Skeletal muscle tissue (tissue), 4 donors: ENCODE results near the gene GRIK5. TPM values are rescaled to one million over a fixed set of nuclear protein-coding genes. Genes with fewer than 3 reads are reported as not detected.
"Not testable (repeated sequence)": the region's sequence is repeated elsewhere in the genome, so short reads cannot be mapped to it uniquely, and the experiment has no call there.

Source experiments
- H3K27ac ChIP-seq: one replicate; pipeline ENCODE4 v1.7.0; 2013; ENCODE audit warnings: mild to moderate bottlenecking, low read depth, low read length, inconsistent platforms
- H3K27me3 ChIP-seq, 3 donors: one replicate each; pipeline ENCODE4 v1.7.0; 2013; ENCODE audit warnings: low read length in 3 of 3; ENCODE audit not compliant: control insufficient read depth in 3 of 3, insufficient read depth in 3 of 3
- H3K36me3 ChIP-seq, 3 donors: one replicate each; pipeline ENCODE4 v1.7.0; 2013; ENCODE audit warnings: low read length in 3 of 3; ENCODE audit not compliant: control insufficient read depth in 3 of 3, insufficient read depth in 3 of 3
- H3K4me1 ChIP-seq, 3 donors: one replicate each; pipeline ENCODE4 v1.7.0; 2013; ENCODE audit warnings: low read length in 3 of 3, mild to moderate bottlenecking in 3 of 3; ENCODE audit not compliant: control insufficient read depth in 3 of 3, insufficient read depth in 3 of 3
- H3K4me3 ChIP-seq, 3 donors: one replicate each; pipeline ENCODE4 v1.7.0; 2013; ENCODE audit warnings: low read length in 3 of 3
- H3K9ac ChIP-seq, 3 donors: one replicate each; pipeline ENCODE4 v1.7.0; 2013; ENCODE audit warnings: low read length in 3 of 3, mild to moderate bottlenecking in 3 of 3, moderate library complexity in 2 of 3, low read depth in 1 of 3
- H3K9me3 ChIP-seq, 3 donors: one replicate each; pipeline ENCODE4 v1.7.0; 2013; ENCODE audit warnings: low read length in 3 of 3; ENCODE audit not compliant: control insufficient read depth in 3 of 3
- total RNA-seq: library from RNA; depleted of rRNA; stranded (reverse); fragments of >200 nt; gene quantifications from one replicate; pipeline ENCODE4 v1.2.3, GENCODE V29; 2014
- donor health status: Osteomylitis.

The GRIK5 gene
- total RNA-seq, 1 donor from 2014 or later, result 1.0 TPM

DNA sequence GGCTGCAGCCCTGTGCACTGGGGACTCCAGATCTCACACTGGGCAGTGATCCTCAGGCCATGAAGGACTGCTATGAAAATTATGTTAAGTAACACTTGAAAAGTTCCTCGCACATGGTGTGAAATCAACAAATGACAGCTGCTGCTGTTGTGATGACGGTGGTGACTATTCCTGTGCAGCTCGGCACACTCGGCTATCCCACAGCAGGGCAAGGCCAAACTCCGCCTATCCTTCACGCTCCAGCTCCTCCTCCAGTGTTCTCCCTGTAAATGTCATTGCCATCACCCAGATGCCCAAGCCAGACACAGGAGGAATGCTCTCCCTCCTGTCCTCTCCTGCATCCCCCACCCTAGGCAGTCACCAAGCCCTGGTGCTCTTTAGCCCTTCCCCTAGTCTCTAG lies 31.3 kb downstream of the GRIK5 start:
- no peaks in the 10 kb centered on the region for H3K36me3 ChIP-seq
- H3K27me3 ChIP-seq, result peaks cover 0 to 3% (median 0%) of the 10 kb centered on the region in 3 donors
- H3K9ac ChIP-seq, result peak overlapping the region in 1 of 3 donors; percentile 60
- no peaks in the 10 kb centered on the region for H3K9me3 ChIP-seq
- H3K27ac ChIP-seq, result peak overlapping the region; percentile 60
- peak overlapping the region in 1 of 3 donors; percentile 45 for H3K4me3 ChIP-seq
- peaks cover 9 to 21% (median 10%) of the 10 kb centered on the region in 3 donors for H3K4me1 ChIP-seq

DNA sequence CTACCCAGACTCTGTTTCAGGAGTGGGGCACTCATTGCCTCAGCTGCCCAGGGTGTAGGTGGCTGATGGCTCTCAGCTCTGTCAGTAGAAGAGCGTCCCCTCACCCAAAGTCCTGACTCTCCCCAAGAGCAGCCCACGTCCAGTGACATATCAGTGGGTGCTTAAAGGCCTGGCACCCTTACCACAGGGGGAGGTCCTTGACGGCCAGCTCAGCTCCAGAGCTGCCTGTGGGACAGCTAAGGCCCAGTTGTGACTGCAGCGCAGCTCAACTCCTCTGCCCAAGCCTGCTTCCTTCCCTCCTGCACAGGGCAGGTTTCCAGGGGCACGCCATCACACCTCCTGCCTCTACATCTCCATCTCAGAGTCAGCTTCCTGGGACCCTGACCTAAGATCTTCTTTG lies 32.4 kb downstream of the GRIK5 start:
- Histone ChIP-seq H3K27me3 (peaks cover 0 to 3% (median 0%) of the 10 kb centered on the region in 3 donors), H3K36me3 (no peaks in the 10 kb centered on the region), H3K4me1 (peaks cover 9 to 21% (median 10%) of the 10 kb centered on the region in 3 donors), H3K9me3 (no peaks in the 10 kb centered on the region), H3K4me3 (no peak overlapping the region), H3K9ac (peak overlapping the region in 1 of 3 donors; percentile 45), H3K27ac (no peak overlapping the region)

GRCh38 chr19:42034640-42035391 lies 35.2 kb downstream of the GRIK5 start:
- not testable (repeated sequence) for H3K36me3 ChIP-seq, H3K27me3 ChIP-seq, H3K9ac ChIP-seq, H3K4me3 ChIP-seq, H3K27ac ChIP-seq, H3K9me3 ChIP-seq
- peaks cover 9 to 18% (median 10%) of the 10 kb centered on the region in 3 donors for H3K4me1 ChIP-seq

DNA sequence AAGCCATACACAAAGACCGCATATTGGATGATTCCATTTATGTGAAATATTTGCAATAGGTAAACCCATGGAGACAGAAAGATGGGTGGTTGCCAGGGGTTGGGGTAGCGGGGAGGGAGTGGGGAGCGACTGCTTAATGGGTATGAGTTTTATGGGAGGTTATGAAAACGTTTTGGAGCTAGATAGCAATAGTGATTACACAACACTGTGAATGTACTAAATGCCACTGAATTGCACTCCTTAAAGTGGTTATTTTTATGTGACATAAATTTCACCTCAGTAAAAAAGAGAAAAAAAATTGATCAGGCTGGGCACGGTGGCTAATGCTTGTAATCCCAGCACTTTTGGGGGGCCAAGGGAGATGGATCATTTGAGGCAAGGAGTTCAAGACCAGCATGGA lies 36.6 kb downstream of the GRIK5 start:
- Histone ChIP-seq H3K27ac (no peak overlapping the region), H3K9ac (no peak overlapping the region), H3K27me3 (no peaks in the 10 kb centered on the region), H3K4me3 (no peak overlapping the region), H3K36me3 (no peaks in the 10 kb centered on the region), H3K4me1 (peaks cover 4 to 11% (median 4%) of the 10 kb centered on the region in 3 donors), H3K9me3 (no peaks in the 10 kb centered on the region)

DNA sequence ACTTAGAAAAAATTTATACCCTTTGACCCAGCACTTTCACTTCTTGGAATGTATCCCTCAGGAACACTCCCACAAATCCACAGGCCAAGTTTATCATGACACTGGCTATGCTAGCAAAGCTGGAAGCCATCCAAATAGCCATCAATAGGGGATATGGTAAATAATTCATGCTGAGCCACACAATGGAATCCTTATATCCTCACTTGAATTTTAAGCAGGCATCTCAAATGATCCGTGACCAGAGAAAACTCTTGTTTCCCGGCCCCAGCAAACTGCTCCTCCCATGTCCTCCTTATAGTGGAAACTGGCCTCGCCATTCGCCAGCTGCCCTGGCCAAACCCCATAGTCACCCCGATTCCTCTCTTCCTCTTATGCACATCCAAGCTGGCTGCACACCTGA lies 37.6 kb downstream of the GRIK5 start:
- H3K4me3 ChIP-seq, result no peak overlapping the region
- no peak overlapping the region for H3K27ac ChIP-seq
- peaks cover 0 to 2% (median 0%) of the 10 kb centered on the region in 3 donors for H3K4me1 ChIP-seq
- no peaks in the 10 kb centered on the region for H3K36me3 ChIP-seq
- H3K9me3 ChIP-seq, result no peaks in the 10 kb centered on the region
- no peak overlapping the region for H3K9ac ChIP-seq
- peaks cover 0 to 2% (median 0%) of the 10 kb centered on the region in 3 donors for H3K27me3 ChIP-seq

GRCh38 chr19:42030645-42031440 lies 39.2 kb downstream of the GRIK5 start:
- H3K27ac ChIP-seq, result no peak overlapping the region
- H3K4me3 ChIP-seq, result no peak overlapping the region
- H3K4me1 ChIP-seq, result no peaks in the 10 kb centered on the region
- H3K27me3 ChIP-seq, result peaks cover 0 to 4% (median 0%) of the 10 kb centered on the region in 3 donors
- no peak overlapping the region for H3K9ac ChIP-seq
- no peaks in the 10 kb centered on the region for H3K36me3 ChIP-seq
- H3K9me3 ChIP-seq, result no peaks in the 10 kb centered on the region

DNA sequence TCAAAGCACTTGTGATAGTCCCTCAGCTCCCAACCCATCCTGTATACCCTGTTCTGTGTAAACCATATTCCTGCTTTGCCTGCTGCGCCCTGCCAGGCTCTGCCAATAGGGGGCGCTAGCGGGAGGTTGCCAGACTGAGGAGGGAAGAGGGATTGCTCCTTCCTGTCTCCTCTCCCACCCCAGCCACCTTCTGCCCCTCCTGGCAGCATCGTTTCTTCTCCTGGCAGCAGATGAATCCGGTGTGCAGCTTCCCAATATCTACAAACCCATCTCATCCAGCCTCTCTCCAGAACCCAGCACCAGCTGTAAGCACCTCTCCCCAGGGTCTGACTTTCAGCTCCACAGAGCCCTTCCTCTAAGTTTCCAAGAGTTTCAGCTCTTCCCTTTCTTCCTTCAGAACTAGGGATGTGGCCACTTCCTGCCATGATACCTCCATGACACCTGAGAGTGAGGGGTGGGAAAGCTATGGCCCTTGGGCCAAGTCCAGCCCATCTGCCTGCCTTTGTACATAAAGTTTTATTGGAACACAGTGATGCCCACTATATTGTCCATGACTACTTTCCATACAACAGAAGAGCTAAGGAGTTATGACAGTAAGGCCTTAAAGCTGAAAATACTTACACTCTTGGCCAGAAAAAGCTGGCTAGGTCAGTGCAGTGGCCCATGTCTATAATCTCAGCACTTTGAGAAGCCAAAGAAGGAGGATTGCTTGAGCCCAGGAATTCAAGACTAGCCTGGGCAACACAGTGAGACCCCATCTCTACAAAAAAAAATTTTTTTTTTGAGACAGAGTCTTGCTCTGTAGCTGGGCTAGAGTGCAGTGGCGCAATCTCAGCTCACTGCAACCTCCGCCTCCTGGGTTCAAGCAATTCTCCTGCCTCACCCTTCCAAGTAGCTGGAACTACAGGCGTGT lies 41.4 kb downstream of the GRIK5 start:
- H3K36me3 ChIP-seq, result no peaks in the 10 kb centered on the region

GRCh38 chr19:42024622-42025111 lies 45.3 kb downstream of the GRIK5 start:
- Histone ChIP-seq H3K27ac (no peak overlapping the region), H3K36me3 (no peaks in the 10 kb centered on the region), H3K4me3 (no peak overlapping the region), H3K27me3 (peaks cover 0 to 4% (median 4%) of the 10 kb centered on the region in 3 donors), H3K9ac (peak overlapping the region in 2 of 3 donors; percentile 14 to 50), H3K4me1 (peaks cover 10 to 12% (median 10%) of the 10 kb centered on the region in 3 donors), H3K9me3 (no peaks in the 10 kb centered on the region)

More for the DNA sequence above, 41.4 kb downstream of the GRIK5 start:
- Histone ChIP-seq H3K27me3 (peaks cover 0 to 4% (median 4%) of the 10 kb centered on the region in 3 donors), H3K4me1 (peaks cover 10 to 12% (median 10%) of the 10 kb centered on the region in 3 donors), H3K4me3 (no peak overlapping the region), H3K27ac (no peak overlapping the region), H3K9me3 (no peaks in the 10 kb centered on the region), H3K9ac (no peak overlapping the region)

DNA sequence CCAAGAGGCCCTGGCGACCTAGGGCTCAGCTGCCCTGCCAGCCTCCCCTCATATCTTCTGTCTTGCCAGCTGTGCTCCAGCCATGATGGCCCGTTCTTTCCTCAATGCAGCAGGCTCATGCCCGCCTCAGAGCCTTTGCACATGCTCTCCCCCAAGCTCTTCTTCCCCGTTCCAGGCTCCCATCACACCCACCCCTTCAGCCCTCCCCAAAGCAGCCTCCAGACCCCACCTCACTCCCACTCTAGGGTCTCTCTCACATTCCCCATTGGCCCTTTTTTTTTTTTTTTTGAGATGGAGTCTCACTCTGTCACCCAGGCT lies 46.1 kb downstream of the GRIK5 start:
- peaks cover 0 to 4% (median 4%) of the 10 kb centered on the region in 3 donors for H3K27me3 ChIP-seq
- no peak overlapping the region for H3K4me3 ChIP-seq
- H3K36me3 ChIP-seq, result no peaks in the 10 kb centered on the region
- H3K27ac ChIP-seq, result no peak overlapping the region
- H3K9ac ChIP-seq, result no peak overlapping the region
- H3K9me3 ChIP-seq, result no peaks in the 10 kb centered on the region
- peaks cover 10 to 12% (median 10%) of the 10 kb centered on the region in 3 donors for H3K4me1 ChIP-seq
